PFSK-1 (cell line): ENCODE data around the gene NR0B2.

ENCODE experiments used
- FOXP2 ChIP-seq: optimal IDR thresholded peaks from 2 replicates; pipeline ENCODE3; 2011; ENCODE audit warnings: borderline replicate concordance, control low read depth, inconsistent platforms; ENCODE audit not compliant: insufficient read depth; ENCODE audit errors: extremely low read length, extremely low read depth
- POLR2AphosphoS5 ChIP-seq: IDR thresholded peaks from 2 replicates; pipeline ENCODE4 v1.6.1; 2012; ENCODE audit warnings: low read depth, mild to moderate bottlenecking, control low read depth, low read length, moderate library complexity
- SIN3A ChIP-seq: IDR thresholded peaks from 2 replicates; pipeline ENCODE4 v1.6.1; 2012; ENCODE audit warnings: mild to moderate bottlenecking, low read length, moderate library complexity, borderline replicate concordance; ENCODE audit not compliant: insufficient read depth
- TAF1 ChIP-seq: IDR thresholded peaks from 2 replicates; pipeline ENCODE4 v1.6.1; 2012; ENCODE audit warnings: low read length, control low read depth, borderline replicate concordance; ENCODE audit not compliant: insufficient read depth
- TF ChIP-seq, protein P1 (sequence below), 2 experiments: IDR thresholded peaks; 2 replicates each; pipeline versions ENCODE4 v1.6.1 to v1.8.0; 2011 to 2012; ENCODE audit warnings: low read depth in 2 of 2, low read length in 2 of 2, control low read depth in 1 of 2, inconsistent platforms in 1 of 2, mild to moderate bottlenecking in 1 of 2, moderate library complexity in 1 of 2; ENCODE audit not compliant: insufficient read depth in 1 of 2

The NR0B2 gene

DNA sequence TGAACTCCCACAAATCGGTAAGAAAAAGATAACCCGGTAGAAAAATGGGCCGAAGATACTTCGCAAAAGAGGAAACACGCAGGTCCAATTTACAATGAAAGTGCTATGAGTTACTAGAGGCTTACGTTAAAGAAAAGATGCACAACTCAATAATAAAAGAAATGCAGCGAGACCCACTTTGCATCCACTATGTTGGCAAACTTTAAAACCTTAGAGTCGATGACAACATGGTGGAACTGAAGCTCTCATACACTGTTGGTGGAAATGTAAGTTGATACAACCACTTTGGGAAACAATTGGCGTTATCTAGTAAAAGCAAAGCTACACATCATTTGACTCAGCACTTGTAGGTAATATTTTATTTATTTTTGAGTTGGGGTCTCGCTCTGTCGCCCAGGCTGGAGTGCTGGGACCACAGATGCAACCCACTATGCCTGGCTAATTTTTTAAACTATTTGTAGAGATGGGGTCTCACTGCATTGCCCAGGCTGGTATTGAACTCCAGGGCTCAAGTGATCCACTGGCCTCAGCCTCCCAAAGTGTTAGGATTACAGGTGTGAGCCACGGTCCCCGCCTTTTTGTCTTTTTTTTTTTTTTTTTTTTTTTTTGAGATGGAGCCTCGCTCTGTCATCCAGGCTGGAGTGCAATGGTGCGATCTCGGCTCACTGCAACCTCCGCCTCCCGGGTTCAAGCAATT lies 12.8 kb downstream of the NR0B2 start:
- no peak for TF ChIP-seq TAF1
- TF ChIP-seq, protein P1, sequence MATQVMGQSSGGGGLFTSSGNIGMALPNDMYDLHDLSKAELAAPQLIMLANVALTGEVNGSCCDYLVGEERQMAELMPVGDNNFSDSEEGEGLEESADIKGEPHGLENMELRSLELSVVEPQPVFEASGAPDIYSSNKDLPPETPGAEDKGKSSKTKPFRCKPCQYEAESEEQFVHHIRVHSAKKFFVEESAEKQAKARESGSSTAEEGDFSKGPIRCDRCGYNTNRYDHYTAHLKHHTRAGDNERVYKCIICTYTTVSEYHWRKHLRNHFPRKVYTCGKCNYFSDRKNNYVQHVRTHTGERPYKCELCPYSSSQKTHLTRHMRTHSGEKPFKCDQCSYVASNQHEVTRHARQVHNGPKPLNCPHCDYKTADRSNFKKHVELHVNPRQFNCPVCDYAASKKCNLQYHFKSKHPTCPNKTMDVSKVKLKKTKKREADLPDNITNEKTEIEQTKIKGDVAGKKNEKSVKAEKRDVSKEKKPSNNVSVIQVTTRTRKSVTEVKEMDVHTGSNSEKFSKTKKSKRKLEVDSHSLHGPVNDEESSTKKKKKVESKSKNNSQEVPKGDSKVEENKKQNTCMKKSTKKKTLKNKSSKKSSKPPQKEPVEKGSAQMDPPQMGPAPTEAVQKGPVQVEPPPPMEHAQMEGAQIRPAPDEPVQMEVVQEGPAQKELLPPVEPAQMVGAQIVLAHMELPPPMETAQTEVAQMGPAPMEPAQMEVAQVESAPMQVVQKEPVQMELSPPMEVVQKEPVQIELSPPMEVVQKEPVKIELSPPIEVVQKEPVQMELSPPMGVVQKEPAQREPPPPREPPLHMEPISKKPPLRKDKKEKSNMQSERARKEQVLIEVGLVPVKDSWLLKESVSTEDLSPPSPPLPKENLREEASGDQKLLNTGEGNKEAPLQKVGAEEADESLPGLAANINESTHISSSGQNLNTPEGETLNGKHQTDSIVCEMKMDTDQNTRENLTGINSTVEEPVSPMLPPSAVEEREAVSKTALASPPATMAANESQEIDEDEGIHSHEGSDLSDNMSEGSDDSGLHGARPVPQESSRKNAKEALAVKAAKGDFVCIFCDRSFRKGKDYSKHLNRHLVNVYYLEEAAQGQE (IDR thresholded peaks at IDR 0.05; ENCODE audit: insufficient read depth in 1 of 2, low read depth in 2 of 2, low read length in 2 of 2): no peak
- no peak for TF ChIP-seq FOXP2
- no peak for TF ChIP-seq SIN3A

DNA sequence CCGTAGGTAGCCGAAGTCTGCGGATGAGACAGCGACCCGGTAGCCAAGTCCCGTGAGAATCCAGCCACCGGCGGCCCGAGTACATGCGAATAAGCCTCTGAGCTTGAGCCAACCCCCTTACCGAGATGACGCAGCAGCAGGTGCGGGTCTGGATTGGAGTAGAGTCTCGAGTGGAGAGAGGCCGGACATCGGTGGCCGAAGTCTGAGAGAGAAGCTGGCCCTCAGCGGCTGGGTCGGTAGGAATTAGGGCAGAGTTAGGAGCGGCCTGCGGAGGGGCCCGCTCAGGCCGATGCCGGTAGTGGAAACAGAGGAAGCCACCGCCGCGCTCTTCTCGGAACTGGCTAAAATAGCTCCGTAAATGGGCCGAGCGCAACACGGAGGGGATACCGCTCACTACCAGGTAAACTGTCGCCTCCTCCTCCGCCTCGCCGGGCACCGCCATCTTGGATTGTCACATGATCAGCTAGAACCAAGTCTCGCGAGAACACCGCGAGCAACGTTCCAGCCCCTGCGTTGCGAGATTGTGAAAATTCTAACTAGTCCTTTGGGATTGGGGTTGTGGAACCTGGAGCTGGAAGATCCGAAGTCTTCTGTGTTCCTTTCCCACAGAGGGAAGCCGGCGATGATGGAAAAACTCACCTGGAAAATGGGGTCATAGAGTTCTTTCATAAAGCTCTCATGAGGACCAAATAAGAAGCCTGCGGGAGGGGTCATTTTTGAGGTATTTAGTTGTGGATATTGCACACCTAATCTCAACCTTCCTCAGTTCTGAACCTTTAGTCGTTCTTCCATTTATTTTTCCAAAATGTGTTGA lies 13.6 kb downstream of the NR0B2 start, which contains the start of gene GPATCH3:
GPATCH3 (minus strand) TSS at position 467 of the 814 bp plus-strand sequence; CDS start at position 442, 25 bp downstream.
- TF ChIP-seq SIN3A (peak; percentile 94), TAF1 (peak; percentile 92; the same call in 1 of the 2 replicates), FOXP2 (peak; percentile 51), POLR2AphosphoS5 (peak; percentile 95)
- TF ChIP-seq, protein P1 (IDR thresholded peaks at IDR 0.05; ENCODE audit: insufficient read depth in 1 of 2, low read depth in 2 of 2, low read length in 2 of 2): 0 out of 4 replicates have a peak, but pooled peaks of 1 of the 2 experiments have one; percentile 38

DNA sequence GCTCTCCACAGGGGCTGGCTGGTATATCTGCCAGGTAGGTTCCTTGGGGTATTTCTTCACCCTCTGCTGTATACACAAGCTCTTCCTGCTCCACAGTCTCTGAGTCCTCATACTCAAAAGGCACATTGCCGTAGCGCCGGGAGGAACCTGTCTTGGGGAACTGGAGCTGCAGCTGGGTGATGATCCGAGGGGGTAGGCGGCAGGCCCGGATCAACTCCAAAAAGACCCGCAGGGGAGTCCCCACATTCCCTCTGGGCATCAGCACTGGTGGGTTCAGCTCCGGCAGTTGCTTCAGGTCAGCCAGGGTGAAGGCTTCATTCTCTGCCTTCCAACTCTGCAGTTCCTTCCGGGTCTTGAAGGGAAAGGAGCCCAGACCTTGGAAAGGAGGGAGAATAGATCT lies 16.4 kb downstream of the NR0B2 start:
- no peak for TF ChIP-seq SIN3A
- no peak for TF ChIP-seq TAF1
- TF ChIP-seq POLR2AphosphoS5: no peak
- TF ChIP-seq, protein P1 (IDR thresholded peaks at IDR 0.05; ENCODE audit: insufficient read depth in 1 of 2, low read depth in 2 of 2, low read length in 2 of 2): no peak
- no peak for TF ChIP-seq FOXP2

DNA sequence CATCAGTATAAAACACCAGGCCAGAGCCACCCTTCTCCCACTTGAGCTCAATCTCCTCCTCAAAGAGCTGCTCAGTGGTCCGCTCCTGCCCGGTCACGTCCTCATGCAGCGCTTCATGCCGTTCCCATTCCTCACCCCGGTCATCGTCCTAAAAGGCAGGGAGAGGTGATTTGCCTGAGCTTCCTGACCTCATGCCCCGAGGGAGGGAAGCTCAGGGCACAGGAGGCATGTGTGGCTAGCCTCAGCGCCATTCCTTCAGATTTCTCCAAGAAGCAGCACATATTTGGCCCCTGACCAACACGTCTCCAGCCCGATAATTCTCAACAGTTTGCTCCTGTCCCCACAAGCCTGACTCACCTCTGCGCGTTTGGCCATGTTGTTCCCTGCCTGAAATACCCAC lies 19.5 kb downstream of the NR0B2 start:
- TF ChIP-seq POLR2AphosphoS5 (no peak), TAF1 (no peak), SIN3A (no peak), FOXP2 (no peak)
- TF ChIP-seq, protein P1 (IDR thresholded peaks at IDR 0.05; ENCODE audit: insufficient read depth in 1 of 2, low read depth in 2 of 2, low read length in 2 of 2): no peak
